RKO (cell line): ENCODE measurements around the gene VASN.
"Not testable (repeated sequence)": the region's sequence is repeated elsewhere in the genome, so short reads cannot be mapped to it uniquely, and the experiment has no call there.

ENCODE experiments used
- DNase-seq: peaks from one replicate; pipeline ENCODE4 v3.0.0-alpha.2; 2016; ENCODE audit warnings: low spot score

VASN gene

DNA sequence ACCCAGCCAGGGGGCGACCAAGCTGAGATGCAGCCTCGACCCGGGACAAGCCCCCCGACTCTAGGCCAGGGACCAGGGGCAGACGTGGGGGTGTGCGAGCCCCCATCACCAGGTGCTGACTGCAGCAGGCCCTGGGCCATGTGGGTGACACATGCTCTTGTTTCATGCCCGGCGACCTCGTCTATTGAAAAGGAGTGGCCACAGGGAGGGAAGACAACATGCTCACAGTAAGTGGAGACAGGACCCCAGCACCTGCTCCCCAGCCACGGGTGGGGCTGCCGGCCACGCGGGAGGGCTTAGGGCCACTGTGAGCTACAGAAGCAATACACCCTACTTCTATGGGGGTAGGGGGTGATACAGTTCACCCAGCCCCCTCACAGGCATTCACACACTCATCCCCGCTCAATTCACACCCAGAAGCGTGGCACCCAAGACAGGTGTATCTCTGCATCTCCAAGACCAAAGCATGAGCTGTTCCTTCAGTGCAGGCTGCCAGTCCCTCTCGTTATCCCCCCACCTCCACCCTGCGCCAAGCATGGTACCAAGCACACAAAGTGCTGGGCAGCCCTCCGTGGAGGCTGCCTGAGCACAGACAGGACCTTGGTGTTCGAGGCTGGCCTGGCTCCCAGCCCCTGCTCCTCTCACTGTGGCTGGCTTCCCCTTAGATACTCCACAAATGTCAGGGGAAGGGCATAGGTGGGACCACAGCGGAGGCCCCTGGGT lies 13.6 kb downstream of the VASN start:
- DNase-seq = no peak

DNA sequence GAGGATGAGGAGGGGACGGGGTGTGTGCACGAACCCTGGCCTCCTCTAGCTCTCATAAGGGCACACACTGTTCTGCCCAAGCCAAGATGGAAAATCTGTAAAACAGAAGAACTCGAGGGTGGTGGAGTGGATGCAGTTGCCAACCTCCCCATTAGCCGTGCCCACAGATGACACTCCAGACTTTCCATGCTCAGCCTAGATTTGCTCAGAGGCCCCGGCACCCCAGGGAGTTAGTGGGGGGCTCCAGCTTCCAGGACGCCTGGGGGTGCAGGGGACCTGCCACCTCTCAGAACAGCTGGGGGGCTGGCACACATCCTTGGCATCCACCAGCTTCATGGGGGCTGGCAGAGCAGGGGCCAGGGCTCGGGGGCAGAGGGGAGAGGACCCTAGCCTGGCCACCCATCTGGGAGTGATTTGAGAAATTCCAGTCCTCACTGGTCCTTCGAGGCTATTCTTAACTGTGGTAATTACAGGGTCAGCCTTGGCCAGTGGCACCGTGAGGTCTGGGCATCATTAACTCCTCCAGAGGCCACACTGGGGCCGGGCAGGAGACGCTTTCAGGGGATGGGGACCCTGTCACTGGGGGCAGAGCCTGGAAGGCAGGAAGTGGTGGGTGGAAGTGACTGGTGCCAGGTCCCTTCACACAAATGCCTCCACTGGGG lies 14.3 kb downstream of the VASN start:
- no peak for DNase-seq

DNA sequence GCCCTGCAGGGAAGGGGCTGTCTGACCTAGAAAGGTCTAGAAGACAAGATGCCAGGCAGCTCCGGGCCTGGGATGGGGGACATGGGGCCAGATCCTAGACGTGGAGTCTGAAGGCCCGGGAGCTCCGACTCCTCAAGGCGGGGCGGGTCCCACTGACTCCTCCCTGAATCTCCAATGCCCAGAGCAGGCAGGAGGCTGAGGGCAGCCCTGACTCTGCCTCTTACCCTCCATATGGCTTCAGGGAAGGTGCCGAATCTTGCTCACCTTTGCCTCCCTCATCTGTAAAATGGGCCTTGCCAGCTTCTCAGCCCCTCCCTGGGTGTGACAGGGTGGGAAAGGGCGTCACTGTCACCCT lies 14.8 kb downstream of the VASN start:
- no peak for DNase-seq

DNA sequence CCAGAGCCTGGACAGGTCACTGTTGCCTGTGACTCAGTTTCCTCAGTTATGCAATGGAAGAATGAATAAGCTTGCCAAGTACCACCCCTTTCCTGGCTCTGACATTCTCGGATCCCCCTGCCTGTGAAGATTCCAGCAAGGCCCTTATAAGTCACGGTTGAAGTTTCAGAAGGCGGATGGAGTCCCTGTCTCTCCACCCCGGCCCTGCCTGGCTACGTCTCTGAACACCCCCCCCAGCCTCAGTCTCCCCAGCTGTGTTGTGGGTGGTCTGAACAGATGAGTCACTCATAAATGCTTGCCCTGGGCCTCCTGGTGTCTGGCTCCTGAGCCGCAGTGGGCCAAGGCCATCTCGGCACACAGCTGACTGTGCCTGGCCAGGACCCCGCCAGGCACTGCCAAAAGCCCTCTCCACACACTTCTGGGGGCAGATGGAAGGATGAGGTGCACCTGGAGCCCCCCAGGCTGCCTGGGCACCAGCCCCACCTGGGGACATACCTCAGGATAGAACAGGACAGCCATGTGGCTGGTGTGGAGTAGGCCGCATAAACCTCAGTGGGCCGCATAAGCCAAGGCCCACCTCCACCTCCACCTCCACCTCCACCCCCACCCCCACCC lies 15.4 kb downstream of the VASN start:
- DNase-seq = no peak

DNA sequence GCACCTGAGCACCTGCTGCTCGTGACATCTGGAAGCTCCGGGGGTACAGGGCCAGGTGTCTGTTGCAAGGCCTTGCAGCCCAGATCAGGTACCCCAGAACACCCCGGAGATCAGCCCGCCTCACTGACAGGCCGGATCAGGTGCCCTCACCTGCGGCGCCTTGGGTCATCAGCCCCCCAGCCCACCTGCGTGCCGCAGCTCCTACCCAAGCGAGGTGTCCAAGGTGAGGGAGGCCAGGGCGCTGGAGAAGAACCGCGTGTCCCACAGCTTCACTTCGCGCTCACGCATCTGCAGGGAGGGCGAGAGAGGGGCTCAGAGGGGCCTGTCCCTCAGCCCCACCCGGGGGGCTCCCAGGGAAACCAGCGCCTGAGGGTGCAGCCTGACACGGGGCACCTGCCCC lies 16.1 kb downstream of the VASN start:
- no peak for DNase-seq

DNA sequence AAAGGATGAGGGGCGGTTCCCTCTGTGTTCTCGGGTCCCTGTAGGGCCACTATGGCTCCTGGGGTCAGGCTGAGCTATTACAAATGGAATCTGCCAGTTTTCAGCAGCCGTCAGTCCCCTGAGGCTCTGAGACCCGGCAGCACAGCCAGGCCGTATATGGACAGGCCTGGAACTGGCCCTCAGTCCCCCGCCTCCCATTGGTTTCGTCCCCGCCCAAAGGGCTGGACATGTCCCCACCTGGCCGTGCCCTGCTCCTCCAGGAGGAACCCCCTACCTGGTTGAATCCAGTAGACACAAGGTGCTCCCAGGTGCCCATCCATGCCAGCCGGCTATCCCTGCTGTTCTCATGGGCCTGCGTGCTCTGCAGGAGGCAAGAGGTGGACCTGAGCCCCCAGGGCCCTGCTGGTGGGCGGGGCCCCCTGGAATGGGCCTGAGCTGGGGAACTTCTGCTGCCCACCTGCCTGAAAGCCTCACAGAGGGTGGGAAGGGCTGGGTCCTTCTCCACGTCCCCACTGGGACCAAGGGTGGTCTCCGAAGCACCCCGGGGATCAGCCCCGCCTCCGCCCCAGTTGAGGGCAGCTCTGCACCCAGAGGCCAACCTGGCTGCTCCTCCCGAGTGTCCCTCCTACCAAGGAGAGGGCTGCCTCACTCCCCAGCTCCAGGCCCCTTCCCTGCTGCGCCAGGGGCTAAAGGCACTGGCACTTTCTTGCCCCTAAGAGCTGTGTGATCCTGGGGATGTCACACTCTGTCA lies 16.8 kb downstream of the VASN start:
- no peak for DNase-seq

DNA sequence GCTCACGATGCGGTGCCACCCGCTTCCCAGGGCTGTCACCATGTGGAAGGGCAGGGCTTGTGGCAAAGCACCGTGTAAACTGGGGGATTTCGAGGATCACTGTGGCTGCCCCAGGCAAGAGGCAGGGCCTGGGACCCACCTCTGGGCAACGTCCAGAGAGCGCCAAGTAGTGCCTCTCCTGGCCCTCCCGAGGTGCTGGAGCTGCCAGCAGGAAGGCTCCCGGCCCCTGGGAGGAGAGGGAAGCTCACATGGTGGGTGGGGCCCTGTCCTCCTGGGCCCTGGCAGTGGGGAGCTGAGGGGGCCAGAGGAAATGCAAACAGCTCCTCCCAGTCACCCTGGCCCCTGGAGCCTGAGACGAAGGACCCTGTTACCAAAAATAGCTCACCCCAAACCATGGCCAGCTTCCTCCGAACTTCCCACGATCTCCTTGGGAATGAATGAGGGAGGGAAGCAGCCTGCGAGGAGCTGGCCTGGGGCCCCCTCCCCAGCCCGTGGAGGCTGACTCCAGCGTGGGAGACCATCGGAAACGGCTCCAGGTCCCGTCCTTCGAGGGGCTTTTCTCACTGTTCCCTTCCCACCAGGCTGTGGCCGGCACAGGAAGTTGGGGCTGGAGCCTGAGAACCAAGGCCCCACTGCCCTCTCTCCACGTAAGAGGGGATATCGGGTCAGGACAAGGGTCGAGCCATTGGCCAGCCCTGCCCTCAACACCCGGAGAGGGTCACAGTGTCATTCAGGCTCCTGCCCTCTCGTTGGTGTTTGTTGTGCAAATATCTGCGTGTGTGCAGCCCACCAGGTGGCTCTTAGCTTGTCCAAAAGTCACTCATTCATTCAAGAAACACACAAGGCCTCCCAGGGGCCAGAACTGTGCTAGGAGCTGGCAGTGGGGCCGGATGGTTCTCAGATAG lies 17.7 kb downstream of the VASN start:
- no peak for DNase-seq

DNA sequence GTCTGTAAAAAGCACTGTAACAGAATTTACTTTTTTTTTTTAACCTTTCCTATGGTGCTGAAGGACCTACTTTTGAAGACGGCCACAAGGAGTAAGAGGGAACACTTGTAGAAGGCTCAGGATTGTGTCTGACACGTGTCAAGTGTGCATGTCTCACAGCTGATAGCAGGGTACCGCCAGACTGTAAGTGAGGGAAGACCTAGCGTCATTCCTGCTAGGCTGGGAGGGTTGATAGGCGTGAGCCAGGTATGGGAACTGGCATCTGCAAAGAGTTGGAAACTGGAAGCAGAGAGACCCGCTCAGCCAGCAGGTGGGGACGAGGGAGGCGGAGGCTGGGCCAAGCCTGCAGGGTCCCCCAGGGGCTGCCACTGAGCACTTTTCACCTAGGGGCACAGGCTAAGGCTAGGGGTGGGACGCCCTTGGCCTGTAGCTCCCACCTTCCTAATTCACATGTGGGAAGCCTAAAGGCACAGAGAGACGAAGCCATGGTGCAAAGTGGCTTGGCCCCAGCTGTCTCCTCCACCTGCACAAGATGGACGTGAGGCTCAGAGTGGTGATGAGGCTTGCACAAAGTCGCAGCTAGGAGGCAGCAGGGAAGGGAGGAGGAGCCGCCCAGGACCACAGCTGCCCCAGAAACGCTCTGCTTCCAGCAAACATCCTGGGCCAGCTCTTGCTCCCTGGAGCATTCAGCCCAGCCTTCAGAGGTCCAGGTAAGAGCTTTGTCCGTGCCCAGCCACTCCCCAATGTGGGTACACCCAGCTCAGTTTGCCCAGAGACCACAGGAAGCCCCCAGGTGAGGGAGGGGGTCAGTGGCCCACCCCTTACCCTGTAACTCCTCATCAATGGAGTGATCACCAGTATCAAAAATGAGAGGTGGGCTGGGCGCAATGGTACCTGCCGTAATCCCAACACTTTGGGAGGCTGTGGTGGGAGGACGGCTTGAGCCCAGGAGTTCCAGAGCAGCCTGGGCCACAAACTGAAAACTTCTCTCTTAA lies 18.9 kb downstream of the VASN start:
- no peak for DNase-seq

DNA sequence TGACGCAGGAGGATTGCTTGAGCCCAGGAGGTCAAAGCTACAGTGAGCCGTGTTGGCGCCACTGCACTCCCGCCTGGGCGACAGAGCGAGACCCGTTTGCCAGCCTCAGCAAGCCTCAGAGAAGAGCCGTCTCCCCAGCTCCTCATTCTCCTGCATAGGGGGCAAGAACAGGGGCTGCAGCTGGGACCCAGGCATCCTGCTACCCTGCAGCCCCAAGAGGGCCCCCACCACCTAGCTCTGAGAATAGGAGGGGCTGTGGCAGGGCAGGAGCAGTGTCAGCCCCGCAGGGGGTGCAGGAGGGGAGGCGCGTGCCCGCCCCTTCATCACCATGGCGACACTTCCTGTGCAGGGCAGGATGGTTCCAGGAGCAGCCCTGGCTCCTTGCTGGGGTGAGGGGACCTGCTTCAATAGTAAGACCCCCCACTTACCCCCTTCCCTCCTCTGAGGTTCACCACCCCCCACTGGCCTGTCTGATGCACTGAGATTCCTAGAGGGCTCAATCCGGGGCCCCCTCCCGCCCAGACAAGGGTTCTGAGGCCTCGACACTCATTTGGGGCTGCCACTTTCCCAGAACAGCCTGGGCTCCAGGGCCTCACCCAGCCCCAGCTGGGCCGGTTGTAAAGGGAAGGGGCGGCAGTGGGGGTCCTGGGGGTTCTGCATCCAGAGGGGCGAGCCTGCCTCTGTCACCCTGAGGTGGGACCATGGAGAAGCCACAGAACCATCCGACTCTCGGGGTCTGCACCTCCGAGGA lies 20.2 kb downstream of the VASN start:
- DNase-seq = no peak

DNA sequence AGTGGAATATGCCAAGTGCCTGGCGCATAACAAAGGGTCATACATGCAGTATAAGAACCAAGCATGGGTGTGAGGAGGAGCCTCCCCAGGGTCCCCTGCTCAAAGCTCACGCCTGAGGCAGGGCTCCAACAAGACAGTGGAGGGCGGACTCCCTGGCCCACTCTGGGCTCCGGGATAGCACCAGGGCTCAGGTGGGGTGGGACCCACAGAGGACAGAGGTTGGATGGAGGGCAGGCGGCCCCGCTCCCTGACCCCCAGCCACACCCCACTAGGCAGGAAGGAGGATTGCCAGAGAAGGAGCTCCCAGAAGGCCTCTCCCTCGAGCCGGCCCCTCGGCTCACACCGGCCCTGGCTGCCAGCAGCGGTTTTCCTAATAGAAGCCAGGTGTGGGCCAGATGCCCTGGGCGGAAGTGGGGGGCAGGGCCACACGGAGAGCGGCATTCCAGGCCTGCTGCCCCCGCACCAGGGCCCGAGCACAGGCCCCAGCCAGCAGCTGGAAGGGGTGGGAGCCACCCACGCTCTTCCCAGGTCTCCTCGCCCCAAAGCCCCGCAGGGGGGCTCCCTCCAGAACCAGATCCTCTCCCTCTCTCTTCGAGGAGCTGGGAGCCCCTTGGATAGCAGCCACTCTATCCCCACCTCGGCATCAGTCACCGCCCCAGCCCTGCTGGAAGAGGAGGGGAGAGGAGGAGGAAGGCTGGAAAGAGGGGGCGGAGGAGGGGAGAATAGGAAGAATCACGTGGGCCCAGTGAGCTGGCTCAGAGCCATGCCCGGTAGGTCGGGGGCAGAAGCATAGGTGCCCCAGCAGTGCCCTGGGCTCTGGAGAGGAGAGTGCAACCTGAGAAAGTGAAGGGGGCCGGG lies 21.0 kb downstream of the VASN start:
- no peak for DNase-seq

DNA sequence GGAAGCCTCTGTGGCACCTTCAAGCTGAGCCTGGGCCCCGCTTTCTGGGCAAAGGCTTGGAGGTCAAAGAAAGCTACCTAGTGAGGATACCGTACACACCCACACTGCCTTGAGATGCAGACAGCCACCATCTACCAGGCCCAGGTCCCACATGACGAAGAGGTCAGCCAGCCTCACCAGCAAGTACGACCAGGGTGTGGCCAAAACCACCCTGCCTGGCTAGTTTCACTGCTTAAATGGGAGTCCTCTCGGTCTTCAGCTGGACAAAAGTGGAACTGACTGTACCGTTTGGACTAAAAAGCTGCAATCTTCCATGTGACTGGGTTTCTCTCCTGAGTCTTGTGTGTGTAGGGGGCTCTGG lies 21.6 kb downstream of the VASN start:
- DNase-seq = no peak

DNA sequence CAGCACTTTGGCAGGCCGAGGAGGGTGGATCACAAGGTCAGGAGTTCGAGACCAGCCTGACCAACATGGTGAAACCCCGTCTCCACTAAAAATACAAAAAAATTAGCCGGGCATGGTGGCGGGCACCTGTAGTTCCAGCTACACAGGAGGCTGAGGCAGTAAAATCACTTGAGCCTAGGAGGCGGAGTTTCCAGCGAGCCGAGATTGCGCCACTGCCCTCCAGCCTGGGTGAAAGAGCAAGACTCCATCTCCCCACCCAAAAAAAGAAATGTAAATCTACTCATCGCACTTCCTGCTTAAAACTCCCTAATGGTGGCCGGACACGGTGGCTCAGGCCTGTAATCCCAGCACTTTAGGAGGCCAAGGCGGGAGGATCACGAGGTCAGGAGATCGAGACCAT lies 22.2 kb downstream of the VASN start:
- not testable (repeated sequence) for DNase-seq

DNA sequence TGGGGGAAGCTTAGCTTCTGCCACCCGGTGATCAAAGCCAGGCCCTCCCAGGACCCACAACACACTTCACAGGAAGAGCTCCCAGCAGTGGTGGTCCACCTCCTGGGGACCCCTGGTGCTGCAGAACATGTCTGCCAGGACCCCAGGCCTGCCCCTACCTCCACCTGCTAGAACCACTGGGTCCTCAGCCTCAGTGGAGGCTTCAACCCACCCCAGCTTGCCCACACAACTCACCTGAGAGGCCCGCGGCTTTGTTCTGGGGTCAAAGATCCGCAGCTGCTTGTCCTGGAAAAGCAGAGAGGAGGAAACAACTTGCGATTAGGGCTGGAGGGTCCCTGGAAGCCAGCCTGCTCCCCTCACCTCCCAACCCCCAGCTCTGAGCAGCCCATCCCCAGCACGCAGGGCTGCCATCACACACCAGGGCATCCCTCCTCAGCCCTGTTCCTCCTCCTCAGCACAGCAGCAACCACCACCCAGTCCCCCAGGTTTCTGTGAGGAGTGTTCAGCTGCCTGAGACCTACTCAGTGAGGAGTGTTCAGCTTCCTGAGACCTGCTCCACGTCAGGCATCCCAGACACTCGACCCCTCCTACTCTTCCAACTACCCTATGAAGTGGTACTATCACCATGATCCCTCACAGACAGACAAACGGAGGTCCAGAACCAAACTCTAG lies 23.5 kb downstream of the VASN start:
- no peak for DNase-seq

DNA sequence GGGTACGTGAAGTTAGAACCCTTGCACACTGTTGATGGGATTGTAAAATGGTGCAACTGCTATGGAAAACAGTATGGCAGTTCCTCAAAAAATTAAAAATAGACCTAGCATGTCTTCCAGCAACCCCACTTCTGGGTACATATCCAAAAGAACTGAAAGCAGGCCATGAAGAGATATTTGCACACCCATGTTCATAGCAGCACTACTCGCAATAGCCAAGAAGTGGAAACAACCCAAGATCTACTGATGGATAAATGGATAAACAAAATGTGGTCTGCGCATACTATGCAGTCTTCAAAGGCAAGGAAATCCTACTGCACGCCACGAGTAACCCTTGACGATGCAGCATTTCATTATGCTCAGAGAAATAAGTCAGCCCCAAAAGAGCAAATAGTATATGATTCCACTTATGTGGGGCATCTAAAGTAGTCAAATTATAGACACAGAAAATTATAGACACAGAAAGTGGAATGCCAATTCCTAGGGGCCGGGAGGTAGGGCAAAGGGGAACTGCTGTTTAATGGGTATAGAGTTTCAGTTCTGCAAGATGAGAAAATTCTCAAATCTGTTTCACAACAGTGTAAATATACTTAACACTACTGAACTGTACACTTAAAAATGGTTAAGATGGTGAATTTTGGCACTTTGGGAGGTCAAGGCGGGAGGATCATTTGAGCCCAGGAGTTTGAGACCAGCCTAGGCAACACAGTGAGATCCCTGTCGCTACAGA lies 27.5 kb downstream of the VASN start:
- no peak for DNase-seq

DNA sequence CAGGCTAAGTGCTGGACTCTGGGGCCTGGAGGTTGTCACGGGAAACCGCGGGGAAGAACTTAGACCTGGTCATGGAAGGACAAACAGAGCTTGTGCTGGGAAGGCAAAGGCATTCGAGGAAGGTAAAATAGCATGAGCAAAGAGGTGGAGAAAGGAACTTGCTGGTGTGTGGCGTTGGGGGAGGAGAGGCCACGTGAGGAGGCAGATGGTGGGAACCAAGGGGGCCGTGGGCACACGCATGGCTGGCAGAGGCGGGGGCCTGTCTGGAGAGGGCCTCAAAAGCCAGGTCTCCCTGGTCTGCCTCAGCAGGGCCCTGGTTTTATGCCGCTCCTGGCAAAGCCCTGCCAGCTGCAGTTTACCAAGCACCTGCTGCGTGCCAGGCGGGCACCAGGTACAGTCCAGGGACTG lies 29.4 kb downstream of the VASN start:
- DNase-seq = no peak

DNA sequence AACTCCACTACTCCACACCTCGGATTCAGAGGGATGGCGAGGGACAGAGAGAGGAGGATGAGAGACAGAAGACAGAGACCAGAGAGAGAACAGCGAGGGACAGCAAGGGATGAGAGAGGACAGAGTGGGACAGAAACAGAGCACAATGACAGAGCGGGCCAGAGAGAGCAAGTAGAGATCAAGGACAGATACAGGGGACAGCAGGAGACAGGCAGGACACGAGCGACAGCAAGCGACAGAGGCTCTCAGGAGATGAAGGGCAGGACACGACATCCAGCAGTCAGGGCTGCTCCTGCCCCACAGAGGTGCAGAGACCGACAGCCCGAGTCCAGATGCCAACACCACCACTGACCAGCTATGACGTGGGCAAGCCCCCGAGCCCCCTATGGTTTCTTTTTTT lies 29.9 kb downstream of the VASN start:
- no peak for DNase-seq

DNA sequence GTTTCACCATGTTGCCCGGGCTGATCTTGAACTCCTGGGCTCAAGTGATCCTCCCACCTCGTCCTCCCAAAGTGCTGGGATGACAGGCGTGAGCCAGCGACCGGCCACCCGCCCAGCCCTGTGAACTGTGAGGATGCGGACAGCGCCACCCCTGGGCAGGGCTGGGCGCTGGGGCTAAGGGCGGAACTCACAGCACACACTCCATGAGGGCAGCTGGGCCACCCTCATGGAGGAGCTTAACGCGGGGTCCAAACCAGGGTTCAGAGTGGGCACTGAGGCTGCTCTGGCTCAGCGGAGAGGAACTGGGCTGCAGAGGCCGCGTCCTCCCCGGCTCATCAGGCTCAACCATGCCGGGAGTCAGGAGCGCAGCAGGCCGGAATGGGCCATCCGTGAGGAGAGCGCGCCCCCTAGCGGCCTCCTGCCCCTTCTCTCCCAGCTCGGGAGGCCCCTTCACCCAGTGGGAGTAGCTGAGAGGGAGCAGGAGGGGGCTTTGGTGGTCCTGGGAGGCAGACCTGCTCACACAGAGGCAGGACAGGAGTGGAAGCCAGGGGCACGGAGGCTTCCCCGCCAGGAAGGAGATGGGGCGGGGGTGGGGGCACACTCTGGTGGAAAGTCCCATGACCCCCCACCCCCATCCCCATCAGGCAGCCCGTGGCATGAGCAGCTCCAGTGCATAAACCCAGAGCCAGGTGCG lies 30.9 kb downstream of the VASN start:
- DNase-seq = peak; percentile 61
